DOHH2 (cell line): Measurements from ENCODE around the gene ACSM2A.
"Not testable (repeated sequence)": the region's sequence is repeated elsewhere in the genome, so short reads cannot be mapped to it uniquely, and the experiment has no call there.

Experiments used
- H3F3A ChIP-seq: fragments of 200-600 bp; sonication (generic), shearing (Covaris generic); 2 replicates; pipeline ENCODE4 v1.6.0; 2016; ENCODE audit warnings: antibody characterized with exemption, mild to moderate bottlenecking; ENCODE audit not compliant: control insufficient read depth, insufficient read depth
- H3K27ac ChIP-seq: fragments of 200-600 bp; sonication (generic); 2 replicates; pipeline ENCODE4 v1.5.1; 2014; ENCODE audit warnings: low read depth, mild to moderate bottlenecking, low read length, moderate library complexity
- H3K27me3 ChIP-seq: fragments of 200-600 bp; sonication (generic); 2 replicates; pipeline ENCODE4 v1.6.1; 2014; ENCODE audit warnings: mild to moderate bottlenecking, low read length, mixed read lengths; ENCODE audit not compliant: control insufficient read depth
- H3K36me3 ChIP-seq: fragments of 200-600 bp; sonication (generic); 2 replicates; pipeline ENCODE4 v1.6.1; 2014; ENCODE audit warnings: mild to moderate bottlenecking, low read length, moderate library complexity, mixed read lengths; ENCODE audit not compliant: control insufficient read depth
- H3K4me1 ChIP-seq: fragments of 200-600 bp; sonication (generic); 2 replicates; pipeline ENCODE4 v1.6.1; 2014; ENCODE audit warnings: mild to moderate bottlenecking, low read length, mixed read lengths; ENCODE audit not compliant: control insufficient read depth
- H3K4me2 ChIP-seq: fragments of 200-600 bp; sonication (generic); 2 replicates; pipeline ENCODE4 v1.6.0; 2014; ENCODE audit warnings: mild to moderate bottlenecking, low read length, moderate library complexity
- H3K4me3 ChIP-seq: fragments of 200-600 bp; sonication (generic); 2 replicates; pipeline ENCODE4 v1.5.1; 2014; ENCODE audit warnings: mild to moderate bottlenecking, low read length, mixed read lengths
- H3K79me2 ChIP-seq: fragments of 200-600 bp; sonication (generic); 2 replicates; pipeline ENCODE4 v1.6.1; 2014; ENCODE audit warnings: mild to moderate bottlenecking, low read length, mixed read lengths; ENCODE audit not compliant: control insufficient read depth
- H3K9me2 ChIP-seq: fragments of 200-600 bp; sonication (generic); replicated peaks from 2 replicates; pipeline ENCODE4 v1.6.1; 2014; ENCODE audit warnings: mild to moderate bottlenecking, low read length, mixed read lengths; ENCODE audit not compliant: control insufficient read depth
- H3K9me3 ChIP-seq: fragments of 200-600 bp; sonication (generic); 2 replicates; pipeline ENCODE4 v1.6.1; 2014; ENCODE audit warnings: antibody characterized with exemption, low read length, mixed read lengths; ENCODE audit not compliant: control insufficient read depth, insufficient read depth
- H4K20me1 ChIP-seq: fragments of 200-600 bp; sonication (generic); 2 replicates; pipeline ENCODE4 v1.6.0; 2014; ENCODE audit warnings: low read depth, mild to moderate bottlenecking, antibody characterized with exemption, low read length, moderate library complexity; ENCODE audit not compliant: control insufficient read depth, insufficient read depth
- CTCF ChIP-seq: fragments of 200-600 bp; sonication (generic); IDR thresholded peaks from one replicate; pipeline ENCODE4 v1.5.1; 2014; ENCODE audit warnings: antibody characterized with exemption, mild to moderate bottlenecking, low read depth, low read length; ENCODE audit not compliant: poor library complexity, severe bottlenecking
- EZH2phosphoT487 ChIP-seq: fragments of 200-600 bp; sonication (generic); IDR thresholded peaks from 2 replicates; pipeline ENCODE4 v1.6.1; 2017; ENCODE audit warnings: borderline replicate concordance, mild to moderate bottlenecking, antibody characterized with exemption, low read length, moderate library complexity, mixed read lengths

Gene ACSM2A

GRCh38 chr16:20424129-20424866, 27.0 kb upstream of the ACSM2A start:
- H3K27ac ChIP-seq, result no peak overlapping the region
- no peaks in the 10 kb centered on the region for H3F3A ChIP-seq
- H4K20me1 ChIP-seq, result no peaks in the 10 kb centered on the region
- H3K9me3 ChIP-seq, result no peaks in the 10 kb centered on the region
- H3K9me2 ChIP-seq, result no peaks in the 10 kb centered on the region
- no peaks in the 10 kb centered on the region for H3K36me3 ChIP-seq
- H3K4me1 ChIP-seq, result no peaks in the 10 kb centered on the region
- H3K79me2 ChIP-seq, result no peaks in the 10 kb centered on the region
- H3K4me2 ChIP-seq, result no peak overlapping the region
- no peak overlapping the region for H3K4me3 ChIP-seq
- H3K27me3 ChIP-seq, result no peaks in the 10 kb centered on the region
- TF ChIP-seq EZH2phosphoT487 (no peak), CTCF (no peak)

GRCh38 chr16:20427401-20427797, 23.9 kb upstream of the ACSM2A start:
- not testable (repeated sequence) for H3K79me2 ChIP-seq, H3K9me2 ChIP-seq, H3K4me1 ChIP-seq, H3F3A ChIP-seq, H3K36me3 ChIP-seq, H3K27ac ChIP-seq, H3K4me3 ChIP-seq, H4K20me1 ChIP-seq, H3K9me3 ChIP-seq, H3K4me2 ChIP-seq, H3K27me3 ChIP-seq

GRCh38 chr16:20429499-20429898, 21.8 kb upstream of the ACSM2A start:
- H3K27me3 ChIP-seq, H3K4me2 ChIP-seq, H3K4me3 ChIP-seq, H3K9me3 ChIP-seq, H3K36me3 ChIP-seq, H3K27ac ChIP-seq, H4K20me1 ChIP-seq, H3K4me1 ChIP-seq, H3K79me2 ChIP-seq, H3F3A ChIP-seq, H3K9me2 ChIP-seq: not testable (repeated sequence)

- H3K4me3 ChIP-seq, H4K20me1 ChIP-seq, H3K4me1 ChIP-seq, H3K9me3 ChIP-seq, H3K36me3 ChIP-seq, H3K9me2 ChIP-seq, H3K79me2 ChIP-seq, H3K27me3 ChIP-seq, H3K27ac ChIP-seq, H3K4me2 ChIP-seq, H3F3A ChIP-seq: not testable (repeated sequence)
Measured at GRCh38 chr16:20430480-20430879, 20.8 kb upstream of the ACSM2A start.

GRCh38 chr16:20430948-20431347, 20.4 kb upstream of the ACSM2A start:
- H3K9me2 ChIP-seq, result no peaks in the 10 kb centered on the region
- no peak overlapping the region for H3K4me2 ChIP-seq
- no peak overlapping the region for H3K27ac ChIP-seq
- no peaks in the 10 kb centered on the region for H3K27me3 ChIP-seq
- H3K36me3 ChIP-seq, result no peaks in the 10 kb centered on the region
- H3F3A ChIP-seq, result no peaks in the 10 kb centered on the region
- H3K79me2 ChIP-seq, result no peaks in the 10 kb centered on the region
- H3K4me3 ChIP-seq, result no peak overlapping the region
- TF ChIP-seq CTCF (no peak), EZH2phosphoT487 (no peak)
- no peaks in the 10 kb centered on the region for H4K20me1 ChIP-seq
- H3K9me3 ChIP-seq, result no peaks in the 10 kb centered on the region
- H3K4me1 ChIP-seq, result no peaks in the 10 kb centered on the region

GRCh38 chr16:20438950-20439349, 12.4 kb upstream of the ACSM2A start:
- H3F3A ChIP-seq, H3K4me3 ChIP-seq, H3K36me3 ChIP-seq, H3K9me3 ChIP-seq, H3K79me2 ChIP-seq, H3K27ac ChIP-seq, H3K27me3 ChIP-seq, H3K4me2 ChIP-seq, H3K9me2 ChIP-seq, H3K4me1 ChIP-seq, H4K20me1 ChIP-seq: not testable (repeated sequence)
